B cell (primary cell): ENCODE data around the gene ZNF805. TPM values are rescaled to one million over a fixed set of nuclear protein-coding genes. Genes with fewer than 3 reads are reported as not detected.
A peak's percentile ranks its signal among the peaks of the same experiment; 100 is the strongest.

Experiments used
- ATAC-seq: fragments of 200-7000 bp; cut with Tn5 transposase; one replicate; pipeline ENCODE4 v1.10.0; 2021; ENCODE audit warnings: low read depth, mild to moderate bottlenecking, moderate number of reproducible peaks, moderate library complexity
- CTCF ChIA-PET: fragments of 350-600 bp; sonication (Branson Sonifier 250); formaldehyde crosslinking; loops from one replicate; lab custom pipeline; 2021; ENCODE audit warnings: antibody characterized with exemption, inconsistent platforms; lab: Charles Lee
- POLR2A ChIA-PET: fragments of 350-600 bp; sonication (Branson Sonifier 250); formaldehyde crosslinking; loops from one replicate; lab custom pipeline; 2021; ENCODE audit warnings: antibody characterized with exemption; lab: Charles Lee
- DNase-seq: peaks from one replicate; pipeline ENCODE4 v3.0.0; 2013
- H2AFZ ChIP-seq: 2 replicates; pipeline ENCODE4 v1.6.1; 2012; ENCODE audit warnings: mild to moderate bottlenecking, low read depth, low read length; ENCODE audit not compliant: insufficient read depth, poor library complexity, severe bottlenecking
- H3K27ac ChIP-seq, 2 donors: 1 replicate in 1 of 2; 2 replicates in 1 of 2; pipeline ENCODE4 v1.5.1; 2012 to 2013; ENCODE audit warnings: low read length in 2 of 2, mild to moderate bottlenecking in 2 of 2, moderate library complexity in 1 of 2
- H3K27me3 ChIP-seq, 4 experiments: fragments of 200-600 bp in 1 of 4; sonication (generic) in 1 of 4; replicated peaks in 1 of 4; 1 replicate in 2 of 4; 2 replicates in 2 of 4; pipeline versions ENCODE4 v1.6.1 to v1.7.0; 2013 to 2016; ENCODE audit warnings: low read length in 3 of 4, mild to moderate bottlenecking in 2 of 4, mixed read lengths in 1 of 4, moderate library complexity in 1 of 4; ENCODE audit not compliant: insufficient read depth in 4 of 4, control insufficient read depth in 3 of 4; ENCODE audit errors: control extremely low read depth in 1 of 4
- H3K36me3 ChIP-seq, 2 experiments: replicated peaks in 1 of 2; 1 replicate in 1 of 2; 2 replicates in 1 of 2; pipeline versions ENCODE4 v1.6.1 to v1.7.1; 2013; ENCODE audit warnings: low read length in 1 of 2; ENCODE audit not compliant: insufficient read depth in 2 of 2, control insufficient read depth in 1 of 2; ENCODE audit errors: control extremely low read depth in 1 of 2, extremely low read depth in 1 of 2
- H3K4me1 ChIP-seq, 2 donors: fragments of 200-600 bp in 1 of 2; sonication (generic) in 1 of 2; 1 replicate in 1 of 2; 2 replicates in 1 of 2; pipeline versions ENCODE4 v1.5.1 to v1.6.1; 2013 to 2017; ENCODE audit warnings: low read length in 2 of 2; ENCODE audit not compliant: control insufficient read depth in 2 of 2, insufficient read depth in 2 of 2
- H3K4me2 ChIP-seq: replicated peaks from 2 replicates; pipeline ENCODE3; 2012; ENCODE audit warnings: mild to moderate bottlenecking, low read depth, low read length; ENCODE audit not compliant: poor library complexity, severe bottlenecking
- H3K4me3 ChIP-seq, 5 experiments: fragments of 200-600 bp in 1 of 5; sonication (generic) in 1 of 5; 1 replicate in 3 of 5; 2 replicates in 2 of 5; pipeline versions ENCODE4 v1.5.1 to v1.7.0; 2011 to 2016; ENCODE audit warnings: low read length in 4 of 5, mild to moderate bottlenecking in 4 of 5, low read depth in 2 of 5, control low read depth in 1 of 5, moderate library complexity in 1 of 5; ENCODE audit not compliant: insufficient read depth in 1 of 5; ENCODE audit errors: control extremely low read depth in 1 of 5, extremely low read depth in 1 of 5
- H3K79me2 ChIP-seq: fragments of 200-600 bp; sonication (generic); one replicate; pipeline ENCODE4 v1.6.0; 2016; ENCODE audit warnings: low read length; ENCODE audit not compliant: control insufficient read depth, insufficient read depth
- H3K9ac ChIP-seq: fragments of 200-600 bp; sonication (generic); 2 replicates; pipeline ENCODE4 v1.6.1; 2017; ENCODE audit warnings: mild to moderate bottlenecking, low read length, moderate library complexity
- H3K9me3 ChIP-seq, 3 donors: one replicate each; pipeline versions ENCODE4 v1.6.1 to v1.7.1; 2013; ENCODE audit warnings: low read length in 2 of 3; ENCODE audit not compliant: control insufficient read depth in 2 of 3, insufficient read depth in 1 of 3; ENCODE audit errors: control extremely low read depth in 1 of 3
- H4K20me1 ChIP-seq: 2 replicates; pipeline ENCODE4 v1.6.0; 2012; ENCODE audit warnings: mild to moderate bottlenecking, low read length; ENCODE audit not compliant: insufficient read depth, control insufficient read depth, poor library complexity, severe bottlenecking
- H3K27ac Mint-ChIP-seq: one replicate; pipeline ENCODE4 v1.8.0; 2021; ENCODE audit warnings: mixed read lengths
- H3K27me3 Mint-ChIP-seq: one replicate; pipeline ENCODE4 v1.8.0; 2021; ENCODE audit warnings: mixed read lengths
- H3K4me1 Mint-ChIP-seq: one replicate; pipeline ENCODE4 v1.8.0; 2021; ENCODE audit warnings: mixed read lengths
- H3K4me3 Mint-ChIP-seq: one replicate; pipeline ENCODE4 v1.8.0; 2021; ENCODE audit warnings: mixed read lengths
- H3K9me3 Mint-ChIP-seq: one replicate; pipeline ENCODE4 v1.8.0; 2022; ENCODE audit warnings: mixed read lengths; ENCODE audit not compliant: insufficient read depth
- EZH2 ChIP-seq: IDR thresholded peaks from 2 replicates; pipeline ENCODE4 v1.6.1; 2012; ENCODE audit warnings: borderline replicate concordance, low read depth, mild to moderate bottlenecking, moderate library complexity, low read length; ENCODE audit not compliant: insufficient read depth, poor library complexity, severe bottlenecking
- WGBS: methylation state at CpG from one replicate; pipeline ENCODE4 v1.1.5; 2013; ENCODE audit warnings: missing lambda C conversion rate; ENCODE audit not compliant: insufficient coverage; 5-methylcytosine and 5-hydroxymethylcytosine counted together
- intact Hi-C: fragments of 100-400 bp; cut with micrococcal nuclease; formaldehyde crosslinking; loops from one replicate; pipeline ENCODE4 v1.10.0; 2022
- polyA plus RNA-seq: library from polyadenylated mRNA; depleted of rRNA; stranded (reverse); fragments of >200 nt; gene quantifications from 2 replicates; pipeline ENCODE4 v1.2.3, GENCODE V29; 2012
- total RNA-seq, 2 donors: library from RNA; stranded (reverse); fragments of 120-200 nt in 1 of 2; gene quantifications; 1 replicate in 1 of 2; 2 replicates in 1 of 2; pipeline versions ENCODE4 v1.2.3 to v1.2.4, GENCODE V29; 2013 to 2022
- TF ChIP-seq, protein P1 (sequence below): fragments of 200-600 bp; IDR thresholded peaks from one replicate; pipeline ENCODE4 v1.8.0; 2022; ENCODE audit warnings: antibody characterized with exemption, mild to moderate bottlenecking

ZNF805 gene
- total and polyA plus RNA-seq, 2 donors (not counting 1 experiment from before 2014, with no cell fraction given): 1.9 to 20.0 TPM

DNA sequence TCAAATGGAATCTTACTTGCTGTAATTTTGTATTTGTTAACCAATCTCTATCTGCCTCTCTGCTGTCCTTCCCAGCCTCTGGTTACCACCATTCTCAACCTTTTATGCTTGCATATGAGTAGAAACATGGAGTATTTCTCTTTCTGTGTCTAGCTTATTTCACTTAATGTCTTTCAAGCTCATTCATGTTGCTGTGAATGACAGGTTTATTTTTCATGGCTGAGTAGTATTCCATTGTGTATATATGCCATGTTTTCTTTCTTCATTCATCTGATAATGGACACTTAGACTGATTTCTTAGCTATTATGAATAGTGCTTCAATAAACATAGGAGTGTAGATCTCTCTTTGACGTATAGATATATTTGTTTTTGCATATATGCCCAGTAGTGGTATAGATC lies 53.3 kb downstream of the ZNF805 start:
- Histone ChIP-seq H4K20me1 (peaks cover 20% of the 10 kb centered on the region), H3K4me3 (no peak overlapping the region), H3K36me3 (peaks cover 17 to 54% of the 10 kb centered on the region in 2 experiments), H3K79me2 (peaks cover 79% of the 10 kb centered on the region), H3K27me3 (no peaks in the 10 kb centered on the region), H3K4me2 (no peak overlapping the region), H3K27ac (no peak overlapping the region), H3K9ac (no peak overlapping the region), H3K4me1 (no peaks in the 10 kb centered on the region), H3K9me3 (peaks cover 5 to 26% (median 18%) of the 10 kb centered on the region in 3 donors), H2AFZ (no peak overlapping the region)
- DNase-seq: no peak
- Mint-ChIP-seq H3K27ac (no peak overlapping the region), H3K4me3 (no peak overlapping the region), H3K27me3 (no peaks in the 10 kb centered on the region), H3K9me3 (peaks cover 10% of the 10 kb centered on the region), H3K4me1 (peaks cover 17% of the 10 kb centered on the region)
- TF ChIP-seq EZH2: no peak
- TF ChIP-seq, protein P1, sequence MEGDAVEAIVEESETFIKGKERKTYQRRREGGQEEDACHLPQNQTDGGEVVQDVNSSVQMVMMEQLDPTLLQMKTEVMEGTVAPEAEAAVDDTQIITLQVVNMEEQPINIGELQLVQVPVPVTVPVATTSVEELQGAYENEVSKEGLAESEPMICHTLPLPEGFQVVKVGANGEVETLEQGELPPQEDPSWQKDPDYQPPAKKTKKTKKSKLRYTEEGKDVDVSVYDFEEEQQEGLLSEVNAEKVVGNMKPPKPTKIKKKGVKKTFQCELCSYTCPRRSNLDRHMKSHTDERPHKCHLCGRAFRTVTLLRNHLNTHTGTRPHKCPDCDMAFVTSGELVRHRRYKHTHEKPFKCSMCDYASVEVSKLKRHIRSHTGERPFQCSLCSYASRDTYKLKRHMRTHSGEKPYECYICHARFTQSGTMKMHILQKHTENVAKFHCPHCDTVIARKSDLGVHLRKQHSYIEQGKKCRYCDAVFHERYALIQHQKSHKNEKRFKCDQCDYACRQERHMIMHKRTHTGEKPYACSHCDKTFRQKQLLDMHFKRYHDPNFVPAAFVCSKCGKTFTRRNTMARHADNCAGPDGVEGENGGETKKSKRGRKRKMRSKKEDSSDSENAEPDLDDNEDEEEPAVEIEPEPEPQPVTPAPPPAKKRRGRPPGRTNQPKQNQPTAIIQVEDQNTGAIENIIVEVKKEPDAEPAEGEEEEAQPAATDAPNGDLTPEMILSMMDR: no peak
- no peak for ATAC-seq
- whole genome bisulfite sequencing: no CpG with 5 or more reads among the region's 1 CpG
- ChIA-PET CTCF (no interaction called here), POLR2A (interaction anchor here (0.6 kb wide), 1 partner anchor 112 kb away, joined by 8 read pairs; no protein-coding TSS in a partner anchor)
- intact Hi-C loops: no loop called here

GRCh38 chr19:57302020-57302465 lies 61.6 kb downstream of the ZNF805 start:
- peaks cover 15% of the 10 kb centered on the region for H3K4me1 Mint-ChIP-seq
- H3K27ac Mint-ChIP-seq: peak overlapping the region; percentile 6
- DNase-seq (no peak), ATAC-seq (no peak)
- no peak overlapping the region for H3K4me2 ChIP-seq
- POLR2A ChIA-PET: no interaction called here
- H3K4me1 ChIP-seq: no peaks in the 10 kb centered on the region
- TF ChIP-seq EZH2: no peak
- TF ChIP-seq, protein P1: no peak
- H3K27me3 ChIP-seq: no peaks in the 10 kb centered on the region
- H3K27me3 Mint-ChIP-seq: no peaks in the 10 kb centered on the region
- no peak overlapping the region for H3K4me3 ChIP-seq
- CTCF ChIA-PET: no interaction called here
- H3K9me3 Mint-ChIP-seq: peaks cover 1% of the 10 kb centered on the region
- H2AFZ ChIP-seq: no peak overlapping the region
- intact Hi-C loops: no loop called here
- no peaks in the 10 kb centered on the region for H3K9me3 ChIP-seq
- H3K79me2 ChIP-seq: peaks cover 58% of the 10 kb centered on the region
- 93% methylated on average over 1 of the region's 1 CpG for WGBS
- H3K9ac ChIP-seq: no peak overlapping the region
- peaks cover 0 to 25% of the 10 kb centered on the region in 2 experiments for H3K36me3 ChIP-seq
- H3K27ac ChIP-seq: no peak overlapping the region
- H4K20me1 ChIP-seq: peaks cover 25% of the 10 kb centered on the region
- H3K4me3 Mint-ChIP-seq: no peak overlapping the region
